Amniotic epithelial cell (primary cell): ENCODE data around the gene WDFY3.
"Not testable (repeated sequence)": the region's sequence is repeated elsewhere in the genome, so short reads cannot be mapped to it uniquely, and the experiment has no call there.

Source experiments
- DNase-seq: peaks from one replicate; pipeline ENCODE4 v3.0.0-alpha.2; 2010; ENCODE audit warnings: low read depth

WDFY3 gene

DNA sequence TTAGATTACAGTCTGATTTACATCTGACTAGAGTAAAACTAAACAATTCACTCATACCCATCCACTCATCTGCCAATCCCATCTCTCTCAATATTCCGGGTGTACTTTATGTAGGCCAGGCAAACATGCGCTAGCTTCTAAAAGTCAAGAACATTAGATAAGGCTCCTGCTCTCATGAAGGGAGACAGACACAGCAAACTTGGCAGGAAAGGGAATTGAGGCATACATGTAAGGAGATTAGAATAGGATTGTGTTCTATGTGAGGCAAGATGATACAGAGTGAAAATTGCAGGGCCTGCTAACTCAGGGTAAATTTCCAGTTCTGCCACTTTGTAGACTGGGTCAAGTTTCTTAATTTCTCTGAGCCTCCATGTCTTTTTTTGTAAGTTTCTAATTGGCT is 247.8 kb downstream of the WDFY3 start:
- DNase-seq, result peak; percentile 7

DNA sequence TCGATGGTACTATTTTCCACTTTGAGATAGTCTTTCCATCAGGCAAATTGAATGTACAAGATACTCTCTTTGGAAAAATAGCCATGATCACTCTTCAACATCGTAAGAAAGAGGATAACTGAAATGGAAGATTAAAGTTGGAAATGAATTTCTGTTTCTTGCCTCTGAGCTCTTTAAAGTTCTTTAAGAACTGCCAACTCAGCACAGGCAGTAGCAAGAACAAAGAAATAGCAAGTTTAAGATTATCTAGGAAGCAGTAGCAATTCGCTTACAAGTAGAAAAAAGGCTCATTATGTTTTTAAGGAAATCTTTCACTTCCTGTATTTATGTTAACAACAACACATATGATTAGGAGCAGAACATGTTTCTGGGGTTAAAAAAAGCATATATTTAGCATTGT is 255.9 kb downstream of the WDFY3 start:
- DNase-seq, result no peak

DNA sequence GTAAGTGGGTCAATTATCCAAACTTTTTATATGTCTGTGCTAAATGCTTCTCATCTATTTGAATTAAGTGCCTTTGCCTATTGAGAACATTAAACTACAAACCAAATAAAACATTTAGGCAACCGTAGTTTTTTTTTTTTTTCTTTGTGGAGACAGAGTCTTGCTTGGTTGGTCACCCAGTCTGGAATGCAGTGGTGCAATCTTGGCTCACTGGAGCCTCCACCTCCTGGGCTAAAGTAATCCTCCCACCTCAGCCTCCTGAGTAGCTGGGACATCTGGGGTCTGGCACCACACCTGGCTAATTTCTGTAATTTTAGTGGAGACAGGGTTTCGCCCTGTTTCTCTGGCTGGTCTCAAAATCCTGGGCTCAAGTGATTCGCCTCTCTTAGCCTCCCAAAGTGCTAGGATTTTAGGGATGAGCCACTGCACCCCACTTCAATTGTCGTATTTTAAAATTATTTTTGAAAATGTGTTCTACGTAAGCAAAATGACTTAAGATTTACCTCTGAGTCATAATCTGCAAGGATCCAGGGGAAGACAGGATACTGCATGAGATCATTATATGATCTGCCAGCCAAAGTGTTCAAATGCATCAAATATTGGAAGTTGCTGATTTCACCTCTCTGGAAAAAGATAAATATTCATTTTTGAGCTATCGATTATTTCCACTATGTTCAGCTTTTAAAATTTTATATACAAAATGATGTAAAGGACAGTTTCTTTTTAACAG is 257.9 kb downstream of the WDFY3 start:
- peak; percentile 33 for DNase-seq

DNA sequence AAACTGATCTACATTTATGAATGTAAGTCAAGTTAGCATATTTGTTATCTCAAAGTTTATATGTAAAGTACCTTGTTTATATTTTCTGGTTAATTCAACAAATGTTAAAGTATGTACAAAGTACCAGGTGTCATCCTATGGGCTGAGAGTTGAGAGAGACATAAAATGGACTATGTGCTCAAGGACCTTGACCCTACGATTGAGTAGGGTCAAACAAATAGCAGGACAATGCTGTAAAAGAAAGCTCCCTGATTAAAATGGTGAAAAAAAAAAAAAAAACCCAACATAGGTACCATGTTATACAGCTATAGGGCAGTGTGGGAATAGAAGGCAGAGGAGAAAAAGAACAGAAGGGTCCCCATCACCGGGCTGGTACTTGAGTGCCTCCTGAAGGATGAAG is 260.2 kb downstream of the WDFY3 start:
- DNase-seq, result no peak

DNA sequence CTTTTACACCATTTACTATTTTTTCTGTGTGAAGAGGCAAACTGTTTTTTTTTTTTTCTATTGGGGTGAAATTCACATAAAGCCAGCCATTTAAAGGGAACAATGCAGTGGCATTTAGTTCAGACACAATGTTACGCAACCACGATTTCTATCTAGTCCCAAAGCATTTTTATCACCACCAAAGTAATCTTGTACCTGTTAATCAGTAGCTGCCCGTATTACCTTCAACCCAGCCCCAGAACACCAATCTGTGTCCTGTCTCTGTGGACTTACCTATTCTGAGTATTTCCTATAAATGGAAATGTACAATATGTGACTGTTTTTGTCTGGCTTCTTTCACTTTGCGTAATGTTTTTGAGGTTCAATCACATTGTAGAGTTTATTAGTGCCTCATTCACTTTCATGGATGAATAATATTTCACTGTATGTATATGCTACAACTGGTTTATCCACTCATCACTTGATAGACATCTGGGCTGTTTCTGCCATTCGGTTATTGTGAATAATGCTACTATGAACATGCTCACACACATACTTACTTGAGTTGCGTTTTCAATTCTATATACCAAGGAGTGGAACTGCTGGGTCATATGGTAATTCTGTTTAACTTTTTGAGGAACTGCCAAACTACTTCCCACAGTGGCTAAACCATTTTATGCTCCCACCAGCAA is 267.4 kb downstream of the WDFY3 start:
- DNase-seq, result no peak

DNA sequence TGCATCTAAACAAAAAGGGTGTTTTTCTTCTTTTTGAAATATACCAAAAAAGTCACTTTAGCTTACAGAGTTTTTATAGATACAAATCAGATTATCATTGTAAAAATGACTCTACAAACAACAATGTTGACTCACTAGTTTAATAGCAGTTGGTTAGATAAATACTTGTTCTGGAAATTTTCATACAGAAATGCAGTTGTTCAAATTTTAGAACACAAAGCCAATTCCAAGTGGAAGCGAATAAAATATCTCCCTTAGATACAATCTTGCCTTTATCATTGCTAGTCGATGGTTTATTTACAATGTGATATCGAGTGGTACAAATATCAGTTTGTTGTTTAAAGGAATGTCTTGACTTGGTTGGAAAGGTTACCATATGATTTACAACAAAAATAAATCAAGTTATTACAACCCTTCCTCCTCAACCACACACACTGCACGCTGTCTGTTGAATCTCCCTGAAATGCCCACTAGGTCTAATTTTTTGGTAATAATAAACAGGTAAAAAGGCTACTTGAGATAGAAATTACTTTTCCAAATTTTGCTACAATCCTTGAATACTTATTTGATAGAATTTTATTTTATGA is 268.8 kb downstream of the WDFY3 start:
- peak; percentile 36 for DNase-seq

DNA sequence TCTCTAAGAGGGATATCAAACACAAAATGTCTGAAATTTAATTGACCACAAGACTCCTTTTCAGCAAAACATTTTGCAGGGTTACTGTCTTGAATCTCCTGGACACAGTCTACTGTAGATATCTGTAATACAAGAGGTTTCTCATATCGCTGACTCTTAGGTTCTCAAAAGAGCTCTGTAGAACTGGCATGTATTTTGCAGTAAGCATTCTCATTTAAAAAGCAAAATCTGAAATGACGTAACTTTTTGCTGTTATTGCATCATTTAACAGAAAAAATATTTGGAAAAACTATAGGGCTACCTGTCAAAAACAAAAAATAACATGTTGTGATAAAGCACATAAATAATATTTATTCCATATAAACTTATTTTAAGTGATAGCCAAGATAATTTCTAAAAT is 269.3 kb downstream of the WDFY3 start:
- no peak for DNase-seq

DNA sequence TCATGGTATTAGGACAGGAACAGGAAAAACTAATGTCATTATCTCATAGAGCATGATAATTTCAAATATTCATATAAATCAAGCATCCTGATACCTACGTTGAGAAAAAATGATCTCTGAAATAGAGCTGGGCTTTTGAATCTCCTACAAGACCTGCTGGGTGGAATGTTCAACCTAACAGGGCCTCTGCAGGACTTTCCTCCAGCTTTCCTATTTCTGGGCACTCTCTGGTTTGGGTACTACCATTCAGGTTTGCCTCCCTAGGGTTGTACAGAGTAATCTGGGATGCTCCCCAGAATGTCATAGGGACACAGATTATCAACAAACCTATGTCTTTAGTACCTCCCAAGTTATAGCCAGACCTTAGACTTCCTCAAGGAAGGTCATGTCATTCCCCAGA is 274.7 kb downstream of the WDFY3 start:
- DNase-seq, result no peak

DNA sequence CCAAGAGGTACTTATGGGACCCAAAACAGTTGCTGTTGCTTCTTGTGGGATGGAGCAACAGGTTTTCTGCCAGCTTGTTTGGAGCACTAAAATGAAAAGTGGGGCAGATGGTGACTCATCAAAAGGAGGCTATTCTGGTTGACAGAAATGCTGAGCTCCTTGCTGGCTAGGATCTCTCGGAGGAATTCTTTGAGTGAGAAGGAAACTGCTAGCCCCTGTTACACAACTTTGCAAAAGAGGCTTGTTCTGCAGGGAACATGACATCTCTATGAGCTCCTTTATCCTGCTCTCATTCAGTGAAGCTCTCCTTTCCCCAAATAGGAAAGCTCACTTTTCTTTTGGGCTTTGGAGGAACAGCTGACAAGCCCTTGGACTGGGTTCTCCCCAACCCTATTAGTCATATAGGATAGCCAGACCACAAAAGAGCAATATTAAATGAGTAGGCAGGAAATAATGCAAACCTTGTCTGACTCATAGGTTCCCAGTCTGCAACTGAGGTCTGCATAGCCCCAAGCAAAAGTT is 275.3 kb downstream of the WDFY3 start:
- DNase-seq, result peak; percentile 94

DNA sequence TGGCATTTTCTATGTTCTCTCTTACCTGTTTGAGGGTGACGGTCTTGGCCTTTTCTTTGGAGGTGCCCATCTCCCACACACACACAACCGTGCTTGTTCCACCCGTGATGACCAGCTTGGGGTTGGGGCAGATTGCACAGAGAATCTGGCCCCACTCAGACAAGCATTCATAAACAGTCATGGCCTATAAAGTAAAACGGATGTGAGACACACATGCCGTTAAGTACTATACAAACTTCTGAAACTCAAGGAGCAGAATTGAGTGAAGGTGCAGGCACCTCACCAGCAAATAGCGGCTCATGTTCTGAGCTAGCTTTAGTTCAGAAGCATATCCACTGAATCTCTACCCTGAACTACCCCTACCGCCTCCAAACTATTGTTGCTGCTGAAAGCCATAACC is 276.0 kb downstream of the WDFY3 start:
- no peak for DNase-seq

DNA sequence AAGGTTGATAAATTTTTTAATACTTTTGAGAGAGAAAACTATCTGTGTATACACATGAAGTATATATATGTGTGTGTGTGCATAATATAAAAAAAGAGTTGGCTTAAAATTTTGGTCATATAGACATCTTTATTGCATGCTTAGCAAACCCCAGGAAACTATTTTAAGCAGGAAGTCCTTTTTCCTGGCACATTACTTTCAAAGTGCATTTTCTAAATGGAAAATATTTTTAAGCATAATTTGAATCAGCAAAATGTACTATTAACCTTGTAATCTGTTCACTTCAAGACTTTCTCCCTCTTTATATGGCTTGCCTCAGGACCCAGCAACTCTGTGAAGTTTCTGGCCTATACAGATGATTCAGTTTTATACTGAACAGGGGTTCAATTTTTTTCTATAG is 277.3 kb downstream of the WDFY3 start:
- no peak for DNase-seq

DNA sequence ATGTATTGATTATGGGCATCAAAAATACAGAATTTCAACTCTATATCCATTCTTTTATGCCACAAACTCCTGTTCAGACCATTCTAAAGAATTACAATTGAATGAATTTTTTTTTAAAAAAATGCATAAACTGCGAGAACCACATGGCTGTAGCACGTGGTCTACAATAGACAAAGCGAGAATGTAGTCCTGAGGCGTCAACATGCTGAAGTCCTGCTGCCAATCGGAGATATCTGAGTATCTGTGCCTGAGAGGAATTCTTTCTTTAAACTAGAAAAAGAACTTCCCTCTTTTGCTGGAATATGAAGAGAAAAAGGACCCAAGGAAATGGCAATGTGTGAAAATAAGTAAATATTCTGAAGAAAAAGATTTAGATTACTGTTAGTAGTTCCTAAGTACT is 277.9 kb downstream of the WDFY3 start:
- DNase-seq, result no peak

DNA sequence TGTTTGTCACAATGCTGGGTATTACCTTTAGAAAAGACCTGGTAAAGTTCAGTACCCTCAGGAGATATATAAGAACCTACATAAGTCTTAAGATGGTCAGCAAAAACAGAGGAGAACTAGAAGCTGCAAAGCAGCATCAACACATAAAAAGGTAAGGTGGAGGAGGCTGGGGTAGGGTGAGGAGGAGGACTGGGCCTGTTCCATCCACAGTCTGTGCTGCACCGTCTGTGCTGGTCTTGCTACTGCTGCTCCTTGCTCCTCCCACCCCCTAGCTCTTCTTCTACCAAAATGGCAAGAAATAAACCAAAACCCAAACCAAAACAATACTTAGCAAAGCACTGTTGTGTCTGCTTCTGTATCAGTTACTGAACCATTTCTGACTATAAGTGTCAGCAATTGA is 281.4 kb downstream of the WDFY3 start:
- DNase-seq, result no peak

DNA sequence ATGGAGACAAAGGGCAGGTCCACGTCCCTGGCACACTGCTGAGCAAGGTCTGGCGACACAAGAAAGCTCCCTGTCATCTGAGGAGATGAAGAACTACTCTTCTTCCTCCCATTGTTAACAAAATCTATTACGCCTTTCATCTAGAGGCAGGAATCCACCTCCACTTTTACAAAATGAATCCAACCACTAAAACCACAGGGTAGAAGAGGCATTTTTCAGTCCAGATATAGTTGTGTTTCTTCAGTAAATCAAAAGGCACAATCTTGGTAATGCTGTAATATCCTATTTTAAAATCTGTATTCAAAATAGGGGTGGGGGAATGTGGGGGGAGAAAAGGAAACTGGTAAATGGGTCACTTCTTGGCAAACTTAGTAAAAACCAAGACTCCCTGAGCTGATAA is 282.1 kb downstream of the WDFY3 start:
- no peak for DNase-seq

DNA sequence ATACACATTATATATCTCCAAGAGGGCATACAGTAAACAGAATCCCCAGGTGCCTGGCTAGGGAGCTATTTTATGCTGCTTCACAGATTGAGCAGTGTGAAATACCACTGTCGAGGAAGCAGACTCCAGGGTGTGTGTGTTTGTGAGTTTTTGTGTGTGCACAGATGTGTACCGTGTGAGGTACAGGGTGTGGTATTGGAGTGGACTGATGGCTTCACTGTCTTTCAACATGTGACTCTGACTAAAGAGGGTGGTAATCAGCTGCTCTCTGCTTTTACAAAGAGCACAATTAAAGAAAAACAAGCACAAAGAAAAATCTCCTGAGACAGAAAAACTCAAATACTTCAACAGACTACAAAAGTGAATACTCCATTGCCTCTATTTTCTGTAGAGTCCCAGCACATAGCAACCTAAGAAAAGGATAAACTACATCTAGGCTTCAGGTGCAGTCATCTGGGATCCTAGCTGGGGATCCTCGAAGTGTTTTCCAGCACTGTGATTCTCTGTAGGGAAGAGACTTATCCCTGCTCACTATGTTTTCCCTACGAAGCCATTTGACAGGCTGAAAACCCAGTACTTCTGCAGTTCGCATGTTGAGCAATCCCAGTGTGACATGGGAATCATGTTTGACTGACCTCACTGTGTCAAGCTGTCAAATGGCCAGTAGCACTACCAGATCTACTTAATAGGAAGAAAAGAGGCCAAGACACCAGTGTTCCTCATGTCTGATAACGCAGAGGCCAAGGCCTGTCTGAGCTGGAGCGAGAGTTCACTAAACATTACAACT is 283.2 kb downstream of the WDFY3 start:
- DNase-seq, result no peak

DNA sequence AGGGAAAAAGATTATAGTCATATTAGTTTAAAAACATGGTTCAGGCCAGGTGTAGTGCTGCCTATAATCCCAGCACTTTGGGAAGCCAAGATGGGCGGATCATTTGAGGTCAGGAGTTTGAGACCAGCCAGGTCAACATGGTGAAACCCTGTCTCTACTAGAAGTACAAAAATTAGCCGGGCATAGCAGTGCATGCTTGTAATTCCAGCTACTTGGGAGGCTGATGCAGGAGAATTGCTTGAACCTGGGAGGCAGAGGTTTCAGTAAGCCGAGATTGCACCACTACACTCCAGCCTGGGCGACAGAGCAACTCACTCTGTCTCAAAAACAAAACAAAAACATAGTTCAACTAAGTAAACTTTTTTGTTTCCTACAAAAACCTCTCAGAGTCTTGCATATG is 283.8 kb downstream of the WDFY3 start:
- not testable (repeated sequence) for DNase-seq

DNA sequence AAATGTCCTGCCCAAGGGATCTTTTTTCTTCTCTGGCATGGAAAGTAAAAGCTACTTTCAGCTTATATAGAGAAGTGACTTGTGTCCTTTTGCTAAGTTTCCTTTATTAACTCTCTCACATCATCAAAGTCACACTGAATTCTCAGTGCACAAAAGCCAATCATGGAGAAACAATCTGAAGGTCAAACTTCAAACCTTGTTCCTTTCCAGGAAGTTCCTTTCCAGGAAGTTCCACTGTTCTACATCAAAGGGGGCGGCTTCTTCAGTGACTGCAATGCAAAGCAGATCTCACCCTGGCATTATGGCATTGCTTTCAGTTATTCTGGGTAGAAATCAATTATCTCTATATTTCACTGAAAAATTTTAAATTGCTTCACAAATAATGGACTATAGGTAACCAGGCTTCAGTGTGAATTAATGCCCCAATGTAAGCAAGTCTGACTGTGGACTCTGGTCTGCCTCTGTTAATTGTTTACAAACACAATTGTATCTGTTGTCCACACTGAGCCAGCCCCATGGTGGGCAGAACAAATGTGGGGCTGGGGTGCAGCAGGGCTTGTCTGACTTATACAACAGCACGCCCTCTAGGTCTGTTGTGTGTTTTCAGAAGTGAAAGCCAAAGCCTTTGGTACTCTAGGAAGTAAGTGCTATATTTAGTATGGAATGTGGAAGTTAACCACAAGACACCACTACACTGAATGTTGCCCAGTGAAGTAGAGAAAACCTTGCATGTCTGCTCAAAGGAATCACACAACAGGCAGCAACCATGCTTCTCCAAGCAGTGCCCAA is 284.8 kb downstream of the WDFY3 start:
- peak; percentile 83 for DNase-seq

DNA sequence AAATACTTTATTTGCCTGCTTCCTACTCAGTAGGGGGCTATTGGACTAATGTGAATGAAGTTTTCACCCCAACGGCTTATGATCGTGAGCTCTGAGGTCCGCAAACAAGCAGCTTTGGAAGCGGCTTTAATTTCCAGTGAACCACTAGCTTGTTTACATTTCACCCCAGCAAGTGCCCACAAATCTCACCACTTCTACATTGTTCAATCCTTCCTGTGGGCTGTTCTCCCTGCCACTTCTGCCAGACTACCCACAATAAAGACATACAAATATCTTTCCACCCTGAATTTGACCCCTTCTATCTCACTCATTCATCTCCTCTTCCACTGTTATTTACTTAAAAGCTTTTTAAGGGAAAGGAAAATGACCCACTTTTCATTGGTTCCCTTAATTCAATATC is 285.5 kb downstream of the WDFY3 start:
- DNase-seq, result no peak

DNA sequence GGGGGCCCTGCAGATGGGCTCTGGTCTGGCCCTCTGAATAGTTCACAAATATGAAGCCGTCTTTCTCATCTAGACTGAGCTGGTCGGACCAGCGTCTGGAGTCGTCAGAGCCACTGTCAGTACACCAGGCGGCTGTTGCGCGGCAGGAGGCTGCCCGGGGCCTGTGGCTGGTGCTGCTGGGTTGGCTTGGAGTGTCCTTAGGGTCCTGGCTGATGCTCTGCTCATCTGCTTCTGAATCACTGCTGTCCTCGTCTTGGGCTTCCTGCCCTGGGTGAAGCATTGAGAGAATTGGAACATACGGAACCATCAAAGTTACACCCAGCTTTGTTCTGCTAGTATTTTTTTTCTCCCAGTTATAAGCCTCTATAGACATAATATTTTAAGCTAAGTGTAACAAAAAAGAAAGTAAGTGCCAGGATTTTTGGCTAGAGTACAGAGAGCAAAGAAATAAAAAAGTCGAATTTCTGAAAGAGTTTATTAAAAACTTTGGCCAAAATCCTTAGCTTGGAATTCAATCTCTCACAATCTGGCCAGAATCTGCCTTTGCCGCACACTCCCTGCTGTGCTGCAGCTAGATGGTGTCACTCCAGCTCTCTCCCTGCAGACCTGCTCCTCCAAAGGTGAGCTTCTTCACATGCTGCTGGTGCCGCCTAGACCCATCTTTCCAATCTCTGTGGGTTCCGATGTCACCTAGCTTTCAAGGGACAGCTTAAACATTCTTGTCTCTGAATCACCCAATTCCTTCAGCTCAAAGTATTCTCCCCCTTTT is 287.3 kb downstream of the WDFY3 start:
- DNase-seq, result no peak

DNA sequence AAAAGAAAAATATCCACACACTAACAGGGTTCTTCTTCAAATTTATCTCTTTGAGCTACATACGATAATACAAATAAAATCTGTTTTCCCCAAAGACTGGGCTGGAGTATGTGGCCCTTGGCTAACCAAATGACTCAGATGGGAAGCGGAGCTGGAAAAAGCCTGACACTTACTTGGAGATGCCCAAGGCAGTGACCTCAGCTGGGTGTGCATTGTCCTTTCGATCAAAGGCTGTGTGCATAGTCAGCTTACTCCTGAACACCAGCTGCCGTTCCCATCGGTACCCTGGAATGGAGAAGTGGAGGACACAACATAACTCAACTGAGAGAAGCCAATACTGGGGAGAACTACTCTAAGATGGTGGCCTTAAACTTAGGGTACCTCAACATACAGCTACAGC is 288.5 kb downstream of the WDFY3 start:
- DNase-seq, result no peak

DNA sequence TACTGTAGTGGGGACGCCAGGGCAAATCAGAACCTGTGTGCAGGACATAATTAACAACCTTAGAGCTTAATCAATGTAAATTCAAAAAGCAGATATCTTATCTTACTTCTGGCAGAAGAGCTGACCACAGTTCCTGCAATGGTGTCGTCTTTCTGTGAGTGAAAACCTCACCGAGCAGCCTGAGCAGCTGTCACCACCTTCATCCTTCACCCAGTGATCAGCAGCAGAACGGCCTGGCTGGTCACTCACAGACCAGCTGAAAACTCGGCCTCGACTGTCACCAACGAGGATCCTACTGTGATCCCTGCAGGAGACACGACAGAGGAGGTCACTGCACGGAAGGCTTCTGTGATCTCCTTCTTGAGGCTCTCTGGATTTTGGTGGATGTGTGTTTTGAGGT is 289.4 kb downstream of the WDFY3 start:
- no peak for DNase-seq
